HG03045 (cell line): ENCODE measurements around the gene B4GALNT2.
"Not testable (repeated sequence)": the region's sequence is repeated elsewhere in the genome, so short reads cannot be mapped to it uniquely, and the experiment has no call there.

Source experiments
- ATAC-seq: cut with Tn5 transposase; IDR thresholded peaks from one replicate; pipeline ENCODE4 v1.9.1; 2021; ENCODE audit warnings: mild to moderate bottlenecking, moderate library complexity; ENCODE audit not compliant: unreplicated experiment

The B4GALNT2 gene

GRCh38 chr17:49132699-49133364, at the start of gene B4GALNT2:
B4GALNT2 (plus strand) TSS chr17:49132769; CDS start chr17:49132793, 24 bp downstream.
- ATAC-seq: no peak

GRCh38 chr17:49085046-49085445, 47.5 kb upstream of the B4GALNT2 start:
- ATAC-seq: not testable (repeated sequence)

- ATAC-seq: no peak
These were observed 46.8 kb upstream of the B4GALNT2 start for GRCh38 chr17:49085565-49086315.

GRCh38 chr17:49086316-49086605, 46.3 kb upstream of the B4GALNT2 start:
- ATAC-seq: no peak

- no peak for ATAC-seq
These were observed 45.9 kb upstream of the B4GALNT2 start for GRCh38 chr17:49086649-49087048.

GRCh38 chr17:49089094-49089493, 43.5 kb upstream of the B4GALNT2 start:
- no peak for ATAC-seq

GRCh38 chr17:49090878-49091594, 41.5 kb upstream of the B4GALNT2 start:
- ATAC-seq: no peak

- ATAC-seq: no peak
These were observed 39.4 kb upstream of the B4GALNT2 start for GRCh38 chr17:49093131-49093530.

GRCh38 chr17:49100601-49101000, 32.0 kb upstream of the B4GALNT2 start:
- ATAC-seq: no peak

GRCh38 chr17:49101054-49101534, 31.5 kb upstream of the B4GALNT2 start:
- ATAC-seq: no peak

GRCh38 chr17:49103360-49103759, 29.2 kb upstream of the B4GALNT2 start:
- not testable (repeated sequence) for ATAC-seq

GRCh38 chr17:49104511-49105074, 28.0 kb upstream of the B4GALNT2 start:
- no peak for ATAC-seq

GRCh38 chr17:49106321-49107210, 26.0 kb upstream of the B4GALNT2 start:
- no peak for ATAC-seq

GRCh38 chr17:49107211-49107557, 25.4 kb upstream of the B4GALNT2 start:
- ATAC-seq: no peak

- no peak for ATAC-seq
These were observed 24.3 kb upstream of the B4GALNT2 start for GRCh38 chr17:49108318-49108717.

- no peak for ATAC-seq
These were observed 22.1 kb upstream of the B4GALNT2 start for GRCh38 chr17:49110509-49110908.

- no peak for ATAC-seq
These were observed 20.6 kb upstream of the B4GALNT2 start for GRCh38 chr17:49111934-49112333.

- no peak for ATAC-seq
These were observed 19.6 kb upstream of the B4GALNT2 start for GRCh38 chr17:49112936-49113335.

GRCh38 chr17:49114703-49115102, 17.9 kb upstream of the B4GALNT2 start:
- no peak for ATAC-seq

- ATAC-seq: no peak
These were observed 14.9 kb upstream of the B4GALNT2 start for GRCh38 chr17:49117587-49118230.
